HG03432 (cell line): ENCODE measurements around the gene FERMT1.
"Not testable (repeated sequence)": the region's sequence is repeated elsewhere in the genome, so short reads cannot be mapped to it uniquely, and the experiment has no call there.

ENCODE experiments used
- ATAC-seq: cut with Tn5 transposase; IDR thresholded peaks from one replicate; pipeline ENCODE4 v1.9.1; 2021; ENCODE audit warnings: mild to moderate bottlenecking, moderate library complexity; ENCODE audit not compliant: unreplicated experiment

Gene FERMT1

DNA sequence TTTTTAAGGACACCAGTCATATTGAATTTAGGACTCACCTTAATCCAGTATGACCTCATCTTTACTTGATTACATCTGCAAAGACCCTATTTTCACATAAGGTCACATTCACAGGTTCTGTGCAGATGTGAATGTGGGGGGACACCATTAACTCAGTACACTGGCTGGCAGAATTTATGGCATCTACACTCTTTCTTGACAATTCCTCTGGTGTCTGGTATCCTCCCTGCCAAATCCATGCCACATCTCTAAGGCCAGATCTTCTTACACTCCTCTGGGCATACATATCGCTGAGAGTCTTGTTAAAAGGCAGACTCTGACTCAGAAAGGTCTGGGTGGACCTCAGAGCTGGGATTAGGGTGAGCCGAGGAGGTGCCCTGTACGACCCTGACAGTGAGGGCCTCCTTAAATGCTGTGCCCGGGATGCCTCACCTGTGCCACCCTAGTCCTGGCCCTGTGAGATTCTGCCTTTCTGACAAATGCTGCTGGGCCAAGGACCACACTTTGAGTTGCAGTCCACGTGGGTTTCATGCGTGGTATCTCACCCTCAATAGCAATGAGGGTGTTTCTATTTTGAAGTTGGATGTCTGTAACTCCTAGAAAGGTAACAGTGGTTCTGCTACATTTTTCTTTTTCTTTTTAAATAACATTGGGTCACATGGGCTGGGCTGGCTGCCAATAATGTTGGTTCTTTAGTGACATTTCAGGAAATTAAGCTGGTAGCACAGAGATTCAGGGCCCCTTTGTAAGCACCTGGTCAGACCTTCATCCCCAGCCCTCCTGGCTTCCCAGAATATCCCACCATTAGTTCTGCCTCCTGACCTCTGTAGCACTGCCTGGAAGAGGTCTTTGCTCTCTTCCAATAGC, 51.8 kb downstream of the FERMT1 start:
- ATAC-seq, result no peak

DNA sequence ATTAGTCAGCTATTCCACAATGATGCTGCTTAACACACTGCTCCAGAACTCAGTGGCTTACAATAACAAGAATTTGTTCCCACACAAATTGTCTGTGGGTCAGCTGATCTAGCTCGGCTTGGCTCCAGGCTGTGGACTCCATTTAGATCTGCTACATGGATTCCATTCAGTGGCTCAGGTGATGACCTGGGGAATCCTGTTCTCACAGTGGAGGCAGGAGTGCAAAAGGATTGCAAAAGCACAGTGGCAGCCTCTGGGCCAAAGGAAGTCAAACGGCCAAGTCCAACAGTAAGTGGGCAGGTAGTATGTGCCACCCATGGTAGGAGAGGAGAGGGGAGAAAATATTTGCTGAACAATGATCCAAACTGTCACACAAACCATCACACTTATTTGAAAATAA, 53.2 kb downstream of the FERMT1 start:
- no peak for ATAC-seq

DNA sequence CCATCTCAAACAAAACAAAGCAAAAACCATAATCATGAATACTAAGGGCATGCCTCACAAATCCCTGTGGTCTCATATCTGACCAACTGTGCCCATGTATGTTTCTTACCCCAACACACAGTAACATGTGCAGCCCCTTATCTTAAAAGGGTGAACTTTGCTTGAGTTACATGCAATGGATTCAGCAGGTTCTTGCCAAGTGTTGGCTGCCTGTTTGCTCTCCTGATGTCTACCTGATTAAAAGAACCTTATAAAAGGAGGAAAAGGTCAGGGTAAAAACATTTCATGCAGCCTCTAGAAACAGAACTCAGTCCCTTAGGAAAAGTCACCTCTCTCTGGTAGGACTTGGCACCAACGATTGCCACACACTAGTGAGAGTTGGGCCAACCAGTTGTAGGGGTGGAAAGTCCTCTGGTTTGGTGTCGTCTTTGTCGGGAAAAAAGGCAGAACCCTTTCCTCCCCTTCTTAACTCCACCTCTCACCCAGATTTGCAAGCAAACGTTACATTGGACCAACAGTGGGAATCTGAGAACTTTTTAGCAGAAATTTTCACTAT, 55.0 kb downstream of the FERMT1 start:
- no peak for ATAC-seq

DNA sequence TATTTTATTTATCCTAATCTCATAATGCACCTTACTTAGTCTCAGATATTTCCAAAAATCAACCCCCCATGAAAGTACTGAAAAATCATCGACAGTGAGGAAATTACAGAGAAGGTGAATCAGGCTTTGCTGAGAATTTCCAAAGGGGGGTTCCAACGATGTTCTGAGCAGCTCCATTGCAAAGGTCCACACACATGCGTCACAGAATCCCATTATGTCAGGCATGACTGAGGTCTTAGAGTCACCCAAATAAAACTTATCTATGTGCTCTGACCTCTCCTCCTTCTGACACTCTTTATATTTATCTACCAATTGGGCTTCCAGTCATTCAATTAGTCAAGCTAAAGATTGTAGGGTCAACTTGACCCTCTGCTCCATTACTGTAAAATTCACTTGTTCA, 56.2 kb downstream of the FERMT1 start:
- ATAC-seq, result no peak

DNA sequence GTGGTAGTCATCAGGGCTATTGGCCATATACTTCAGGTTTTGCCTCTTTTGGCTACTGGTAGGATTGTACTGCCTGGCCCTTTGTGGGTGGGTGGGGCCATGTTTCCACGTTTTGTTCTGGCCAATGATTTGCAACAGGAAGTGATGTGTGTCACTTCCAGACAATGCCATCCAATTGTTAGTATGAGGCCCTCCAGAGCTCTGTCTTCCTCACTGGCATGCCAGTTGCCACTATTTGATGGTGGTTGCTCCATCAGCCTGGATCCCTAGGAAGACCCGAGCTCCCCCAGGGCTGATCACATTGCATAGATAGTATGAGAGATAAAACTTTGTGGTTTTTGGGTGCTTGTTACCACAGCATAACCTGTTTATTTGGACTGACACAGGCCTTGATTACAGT, 61.3 kb downstream of the FERMT1 start:
- no peak for ATAC-seq

DNA sequence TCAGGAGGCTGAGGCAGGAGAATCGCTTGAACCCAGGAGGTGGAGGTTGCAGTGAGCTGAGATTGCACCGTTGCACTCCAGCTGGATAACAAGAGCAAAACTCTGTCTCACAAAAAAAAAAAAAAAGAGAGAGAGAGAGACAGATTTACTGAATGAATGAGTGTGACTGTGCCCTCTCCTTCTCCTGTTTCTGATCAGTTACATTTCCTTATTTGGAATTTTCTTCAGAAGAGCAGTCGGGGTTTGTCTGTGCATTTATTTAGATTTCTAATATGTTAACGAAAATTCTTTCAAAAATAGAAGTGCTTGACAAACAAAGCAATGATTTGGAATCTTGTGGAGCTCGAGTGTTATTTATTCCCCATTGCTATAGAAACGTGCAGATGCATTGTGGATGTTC, 62.6 kb downstream of the FERMT1 start:
- no peak for ATAC-seq

DNA sequence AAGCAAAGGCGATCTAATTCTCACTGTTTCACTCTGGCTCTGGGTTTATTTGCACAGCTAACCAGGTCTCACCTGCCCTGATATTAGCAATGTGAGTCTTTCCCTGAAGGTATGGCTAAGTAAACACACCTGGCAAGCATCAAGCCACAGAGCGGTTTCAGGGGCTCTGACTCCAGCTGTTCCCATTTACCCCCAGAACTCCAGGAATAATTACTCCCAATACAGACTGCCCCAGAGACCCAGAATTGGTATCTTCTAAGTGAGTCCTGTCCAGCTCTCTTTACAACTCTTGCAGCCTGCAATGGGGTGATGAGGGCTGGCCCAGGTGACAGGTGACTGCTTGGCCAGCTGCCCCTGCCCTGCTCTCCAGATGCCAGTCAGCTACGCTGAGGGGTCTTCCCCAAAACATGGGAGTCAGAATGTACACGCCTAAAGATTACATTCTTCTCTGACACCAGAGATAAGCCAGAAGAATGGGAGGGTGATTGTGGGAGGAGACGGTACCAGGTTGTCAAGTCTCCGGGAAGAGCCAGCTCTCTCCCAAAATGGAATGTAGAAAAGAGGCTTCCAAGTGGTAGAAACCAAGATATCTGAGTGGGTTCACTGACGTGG, 64.0 kb downstream of the FERMT1 start:
- ATAC-seq, result no peak

DNA sequence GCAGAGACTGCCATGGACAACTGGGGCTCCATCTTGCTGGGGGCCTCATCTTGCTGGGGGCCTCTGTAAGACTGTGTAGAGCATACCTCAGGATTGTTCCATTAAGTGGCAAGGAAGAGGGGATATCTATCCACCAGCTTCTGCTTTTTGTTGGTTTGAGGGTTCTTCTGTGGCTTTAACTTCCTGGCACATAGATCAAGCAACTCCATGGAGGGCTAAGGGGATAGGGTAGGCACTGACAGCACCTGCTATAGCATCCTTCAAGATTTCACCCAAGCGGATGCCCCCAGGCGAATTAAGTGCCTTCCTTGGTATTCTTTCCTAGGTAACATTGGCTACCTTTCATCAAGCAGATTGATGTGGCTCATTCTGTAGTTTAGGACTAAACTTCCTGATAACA, 65.1 kb downstream of the FERMT1 start:
- ATAC-seq, result no peak

DNA sequence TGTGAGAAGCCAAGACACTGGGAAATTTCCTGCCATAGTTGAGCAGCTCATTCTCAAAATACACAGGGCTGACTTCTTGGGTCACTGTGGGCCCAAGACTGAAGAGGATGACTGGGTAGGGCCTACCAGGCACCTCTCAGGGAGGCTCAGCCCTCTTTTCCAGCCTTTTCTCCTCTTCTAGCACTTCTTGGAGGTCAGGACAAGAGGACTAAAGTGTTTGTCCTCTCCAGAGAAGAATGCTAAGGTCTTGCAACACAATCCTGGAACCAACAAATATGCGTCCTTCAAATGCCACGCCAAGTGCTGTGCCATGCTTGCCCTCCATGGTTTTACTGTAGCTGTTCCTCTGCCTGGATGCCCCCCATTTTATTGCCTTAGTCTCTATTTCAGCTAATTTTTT, 65.7 kb downstream of the FERMT1 start:
- no peak for ATAC-seq

DNA sequence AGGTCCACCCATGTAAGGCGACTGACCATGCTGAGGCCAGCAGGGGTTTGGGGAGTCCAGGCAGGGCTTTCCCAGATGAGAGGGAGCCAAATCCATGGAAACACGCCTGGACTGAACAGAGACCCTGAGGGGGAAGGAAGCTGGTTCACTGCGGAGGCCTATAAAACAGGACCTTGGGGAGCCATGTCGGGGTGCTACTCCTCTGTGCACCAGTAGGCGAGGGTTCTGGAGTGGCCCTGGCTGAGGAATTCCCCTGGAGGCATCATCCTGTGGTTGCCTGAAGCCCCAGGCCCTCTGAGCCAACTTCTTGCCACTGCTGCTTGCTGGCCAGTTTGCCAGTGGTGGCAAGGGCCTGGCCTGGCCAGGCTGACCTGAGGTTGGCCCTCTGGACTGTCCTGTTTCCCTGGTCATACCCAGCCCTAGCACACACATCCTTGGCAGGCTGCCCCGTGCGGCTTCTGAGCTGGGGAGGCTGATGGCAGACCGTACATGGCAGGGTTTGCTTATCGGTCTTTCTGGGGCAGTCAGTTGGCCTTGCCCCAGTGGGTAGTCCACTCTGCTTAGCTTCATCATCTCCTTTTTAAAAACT, 66.8 kb downstream of the FERMT1 start:
- no peak for ATAC-seq

DNA sequence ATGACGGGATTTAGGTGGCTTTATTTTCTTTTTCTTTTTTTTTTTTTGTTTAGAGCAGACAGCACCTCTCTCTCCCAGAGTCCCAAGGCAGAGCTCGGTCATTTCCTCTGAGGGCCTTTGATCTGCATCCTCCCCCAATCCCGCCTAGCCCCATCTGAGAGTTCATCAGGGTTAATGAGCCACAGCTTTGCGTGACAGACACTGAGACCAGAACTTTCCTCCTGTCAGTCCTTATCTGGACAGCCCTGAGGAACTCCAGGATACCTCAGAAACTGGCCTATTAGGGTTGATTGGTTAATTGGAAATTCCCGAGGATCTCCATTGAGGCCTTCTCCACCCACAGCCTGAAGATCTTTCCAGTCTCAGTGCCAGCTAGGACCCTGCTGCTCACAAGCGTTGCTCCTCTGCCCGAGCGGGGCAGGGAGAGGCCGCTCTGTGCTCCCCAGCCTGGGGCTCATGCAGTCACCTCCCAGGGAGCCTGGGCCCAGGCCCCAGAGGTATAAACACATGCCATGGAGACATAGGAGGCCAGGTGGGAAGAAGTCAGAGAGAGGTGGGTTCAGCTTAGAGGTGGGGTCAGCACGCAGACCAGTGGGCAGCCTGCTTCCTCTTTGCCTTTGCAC, 67.6 kb downstream of the FERMT1 start:
- ATAC-seq, result no peak

DNA sequence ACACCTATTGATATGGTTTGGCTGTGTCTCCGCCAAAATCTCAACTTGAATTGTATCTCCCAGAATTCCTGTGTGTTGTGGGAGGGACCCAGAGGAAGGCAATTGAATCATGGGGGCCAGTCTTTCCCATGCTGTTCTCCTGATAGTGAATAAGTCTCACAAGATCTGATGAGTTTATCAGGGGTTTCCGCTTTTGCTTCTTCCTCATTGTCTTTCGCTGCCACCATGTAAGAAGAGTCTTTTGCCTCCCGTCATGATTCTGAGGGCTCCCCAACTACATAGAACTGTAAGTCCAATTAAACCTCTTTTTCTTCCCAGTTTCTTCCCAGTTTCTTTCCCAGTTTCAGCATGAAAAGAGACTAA, 68.2 kb downstream of the FERMT1 start:
- ATAC-seq, result not testable (repeated sequence)

DNA sequence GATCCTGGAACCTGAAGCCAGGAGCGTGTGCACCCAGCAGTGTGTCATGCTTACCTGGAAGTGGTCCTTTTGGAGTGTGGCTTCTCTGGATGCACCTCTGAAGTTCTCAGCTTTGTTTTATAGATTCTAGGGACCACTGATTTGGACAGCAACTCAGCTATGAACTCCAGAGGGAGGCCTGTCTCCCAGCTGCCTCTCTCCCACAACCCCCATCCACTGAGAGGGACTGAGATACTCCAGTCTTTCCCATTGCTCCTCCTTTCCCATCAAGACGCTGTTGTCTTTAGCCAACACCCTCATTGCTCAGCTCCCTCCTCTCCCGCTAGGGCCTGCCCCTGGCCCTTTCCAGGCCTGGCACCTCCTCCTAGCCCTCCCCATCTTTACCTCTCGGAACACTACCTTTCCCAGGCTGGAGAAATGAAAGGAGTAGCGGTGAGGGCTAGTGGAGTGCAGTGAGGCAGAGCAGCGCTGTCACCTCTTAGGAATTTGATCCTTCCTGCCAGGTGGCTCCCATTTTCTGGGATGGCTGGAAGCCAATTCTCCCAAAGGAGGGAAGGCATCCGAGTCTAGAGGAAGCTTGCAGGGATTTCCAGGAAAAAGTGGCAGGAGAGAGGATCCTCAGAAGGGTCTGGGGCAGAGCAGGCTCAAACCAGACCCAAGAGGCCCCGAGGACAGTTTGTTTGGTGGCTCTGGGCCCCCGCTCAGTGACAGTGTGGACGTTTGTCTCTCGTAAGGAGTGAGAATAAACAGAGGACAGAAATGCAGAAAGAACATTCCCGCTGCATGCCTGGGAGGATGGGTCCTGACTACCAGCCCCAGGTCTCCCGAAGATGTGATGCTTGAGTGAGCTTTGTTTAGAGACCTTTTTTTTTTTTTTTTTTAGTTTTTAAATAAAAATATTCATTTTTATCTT, 68.8 kb downstream of the FERMT1 start, which contains the start of gene LRRN4:
Gene LRRN4, minus strand, starts transcription at position 285 of the 913 bp plus-strand sequence. CDS start 1,261 bp downstream, outside the sequence.
- ATAC-seq, result no peak

DNA sequence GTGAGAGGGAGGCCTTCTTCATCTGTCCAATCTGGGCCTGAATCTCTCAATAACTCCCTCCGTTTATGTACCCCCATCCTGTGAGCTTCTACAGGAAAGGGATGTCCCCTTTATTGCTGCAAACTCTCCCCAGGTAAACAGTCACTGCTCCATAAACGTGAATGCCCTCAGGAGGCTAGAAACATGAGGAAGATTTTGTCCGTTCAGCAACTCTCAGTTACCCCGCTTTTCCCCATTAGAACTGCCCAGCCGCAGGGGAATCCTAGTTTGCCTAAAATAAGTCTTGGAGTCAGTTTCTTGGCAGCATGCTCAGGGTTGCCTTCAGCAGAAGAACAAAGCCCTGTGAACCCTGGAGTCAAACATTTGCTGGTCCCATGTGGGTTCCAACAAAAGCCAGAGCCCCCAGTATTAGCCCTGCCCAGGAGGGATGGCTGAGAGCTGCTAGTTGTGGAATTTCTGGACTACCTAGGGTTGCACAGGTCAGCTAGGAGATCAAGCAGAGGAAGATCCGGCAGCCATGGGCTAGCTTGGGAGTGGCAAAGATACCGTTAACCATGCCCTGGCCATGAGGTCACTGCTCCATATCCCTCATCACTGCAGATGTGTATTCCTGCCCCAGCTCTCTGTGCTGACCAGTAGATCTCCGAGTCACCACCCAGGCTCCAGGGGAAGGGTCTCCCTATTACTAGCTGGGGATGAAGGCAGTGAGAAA, 69.6 kb downstream of the FERMT1 start:
- no peak for ATAC-seq

DNA sequence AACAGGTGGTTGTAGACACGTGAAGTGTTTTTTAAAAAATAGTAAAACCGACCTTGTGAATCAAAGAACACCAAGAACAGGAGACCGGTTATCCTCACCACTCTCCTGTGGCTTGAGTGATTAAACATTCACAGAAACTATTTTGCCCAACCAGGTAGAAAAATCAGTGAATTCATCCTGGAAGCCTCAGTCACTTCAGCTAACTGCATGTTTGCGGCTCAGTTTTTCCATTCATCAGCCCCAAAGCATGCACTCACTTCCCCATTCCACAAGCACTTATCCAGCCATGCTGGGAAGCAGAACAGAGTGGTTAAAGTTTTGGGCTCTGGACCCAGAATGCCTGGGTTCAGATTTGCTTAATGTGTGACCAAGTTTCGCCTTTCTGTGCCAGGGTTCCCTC, 71.3 kb downstream of the FERMT1 start:
- ATAC-seq, result no peak

DNA sequence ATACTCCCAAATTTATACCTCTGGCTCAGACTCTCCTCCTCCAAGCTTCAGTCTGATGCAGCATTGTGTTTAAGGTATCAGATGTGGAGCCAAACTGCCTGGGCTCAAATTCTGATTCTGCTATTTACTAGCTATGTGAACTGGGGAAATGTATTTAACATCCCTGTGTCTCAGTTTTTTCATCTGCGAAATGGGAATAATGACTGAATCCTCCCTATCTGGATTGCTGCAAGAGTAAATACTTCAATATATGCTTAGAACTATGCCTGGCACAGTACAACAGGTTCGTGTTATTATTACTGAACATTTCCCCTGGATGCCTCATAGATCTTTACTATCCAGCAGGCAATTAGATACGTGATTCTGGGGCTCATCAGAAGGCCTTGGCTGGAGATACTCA, 74.4 kb downstream of the FERMT1 start:
- no peak for ATAC-seq

DNA sequence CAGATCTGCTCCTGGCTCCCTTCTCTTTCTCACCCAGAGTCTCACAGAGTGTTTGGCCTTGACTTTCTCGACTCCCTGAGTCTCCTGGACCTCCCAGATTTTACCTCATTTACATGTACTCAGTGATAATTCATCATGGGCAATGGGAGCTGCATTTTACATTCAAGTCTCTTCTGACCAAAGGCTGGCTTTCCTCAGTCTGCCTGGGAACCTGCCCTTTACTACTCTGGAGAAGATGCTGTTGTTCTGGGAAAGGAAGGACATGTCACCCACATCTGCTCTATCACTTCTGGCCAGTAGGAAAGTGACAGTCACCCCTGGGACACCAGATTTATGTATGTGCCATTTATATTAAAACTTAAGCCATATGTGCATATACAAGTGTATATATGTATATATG, 76.4 kb downstream of the FERMT1 start:
- no peak for ATAC-seq

DNA sequence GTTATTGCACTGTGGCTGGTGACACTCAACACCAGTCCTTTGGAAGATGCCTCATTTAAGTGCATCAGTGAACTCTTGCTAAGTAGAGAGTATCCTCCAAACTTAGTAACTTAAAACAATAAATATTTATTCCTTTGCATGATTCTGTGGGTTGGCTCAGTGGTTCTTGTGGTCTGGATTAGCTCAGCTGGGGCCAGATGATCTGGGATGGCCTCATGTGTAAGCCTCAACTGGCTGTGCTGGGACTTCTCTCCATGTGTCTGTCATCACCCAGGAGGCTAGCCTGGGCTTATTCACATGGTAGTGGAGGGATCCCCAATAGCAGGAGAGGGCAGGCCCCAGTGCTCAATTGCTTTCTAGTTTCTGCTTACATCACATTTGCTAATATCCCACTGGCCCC, 77.3 kb downstream of the FERMT1 start:
- ATAC-seq, result no peak

DNA sequence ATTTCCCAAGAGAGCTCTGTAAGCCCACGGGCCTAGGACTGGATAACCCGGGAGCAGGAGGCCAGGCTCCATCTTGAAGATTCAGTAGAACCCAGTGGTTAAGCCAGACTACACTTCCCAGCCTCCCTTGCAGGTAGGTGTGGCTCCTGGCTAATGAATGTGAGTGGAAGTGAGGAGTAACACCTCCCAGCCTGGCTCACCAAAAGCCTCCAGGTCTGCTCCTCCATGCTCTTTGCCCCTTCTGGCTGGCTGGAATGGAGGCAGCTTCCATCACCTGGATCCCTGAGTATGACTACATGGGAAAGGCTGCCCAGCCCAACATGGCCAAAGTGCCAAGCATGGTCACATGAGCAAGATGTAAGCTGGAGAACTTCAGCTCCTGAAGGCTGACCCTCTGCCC, 78.7 kb downstream of the FERMT1 start:
- no peak for ATAC-seq

DNA sequence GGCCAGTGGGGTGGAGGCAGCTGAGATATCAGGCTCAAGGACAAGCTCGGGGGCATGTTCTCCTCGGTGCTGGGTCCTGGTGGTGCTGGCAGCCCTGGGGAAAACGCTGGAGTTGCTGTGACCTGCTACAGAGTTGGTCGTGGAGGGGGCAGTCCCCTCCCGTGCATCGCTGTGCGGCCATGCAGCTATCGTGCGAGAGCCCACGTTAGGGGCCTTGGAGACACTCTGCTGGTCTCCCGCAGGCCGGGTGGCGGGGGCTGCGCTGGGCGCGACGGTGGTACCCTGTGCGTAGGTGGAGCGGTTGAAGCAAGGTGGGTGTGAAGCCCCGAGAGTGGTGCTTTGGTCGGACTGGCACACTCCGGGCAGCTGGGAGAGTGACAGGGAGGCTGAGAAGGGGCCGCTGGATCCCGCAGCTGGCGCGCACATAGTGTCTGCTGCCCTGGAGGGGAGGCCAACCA, 81.0 kb downstream of the FERMT1 start:
- no peak for ATAC-seq
